Left hindlimb (tissue), 1 donor: ENCODE results near the gene SMIM38.

Source experiments
- DNase-seq: peaks from one replicate; pipeline ENCODE4 v3.0.0-alpha.2; 2018

SMIM38 gene

DNA sequence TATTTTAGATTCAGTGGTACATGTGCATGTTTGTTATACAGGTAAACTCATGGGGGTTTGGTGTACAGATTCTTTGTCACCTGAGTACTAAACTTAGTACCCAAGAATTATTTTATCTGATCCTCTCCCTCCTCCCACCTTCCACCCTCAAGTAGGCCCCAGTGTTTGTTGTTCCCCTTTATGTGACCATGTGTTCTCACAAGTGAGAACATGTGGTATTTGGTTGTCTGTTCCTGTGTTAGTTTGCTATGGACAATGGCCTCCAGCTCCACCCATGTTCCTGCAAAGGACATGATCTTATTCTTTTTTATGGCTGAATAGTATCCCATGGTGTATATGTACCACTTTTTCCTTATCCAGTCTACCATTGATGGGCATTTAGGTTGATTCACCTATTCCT lies 6.8 kb downstream of the SMIM38 start:
- DNase-seq: no peak

- no peak for DNase-seq
Observed at GRCh38 chr11:69163842-69164241, 8.1 kb downstream of the SMIM38 start.

GRCh38 chr11:69164824-69165223 lies 9.1 kb downstream of the SMIM38 start:
- DNase-seq: no peak

DNA sequence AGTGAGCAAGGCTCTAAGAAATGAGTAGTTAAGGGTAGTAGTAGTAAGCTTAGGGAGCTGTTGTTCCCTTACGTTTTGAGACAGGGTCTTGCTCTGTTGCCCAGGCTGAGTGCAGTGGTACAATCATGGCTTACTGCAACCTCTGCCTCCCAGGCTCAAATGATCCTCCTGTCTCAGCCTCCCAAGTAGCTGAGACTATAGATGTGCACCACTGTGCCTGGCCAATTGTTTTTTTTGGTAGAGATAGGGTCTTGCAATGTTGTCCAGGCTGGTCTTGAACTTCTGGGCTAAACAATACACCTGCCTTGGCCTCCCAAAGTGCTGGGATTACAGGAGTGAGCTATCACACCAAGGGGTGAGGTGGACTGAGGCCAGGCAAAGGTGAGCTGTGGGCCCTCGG lies 10.0 kb downstream of the SMIM38 start:
- no peak for DNase-seq

GRCh38 chr11:69166218-69167115 lies 10.7 kb downstream of the SMIM38 start:
- DNase-seq: peak; percentile 59

DNA sequence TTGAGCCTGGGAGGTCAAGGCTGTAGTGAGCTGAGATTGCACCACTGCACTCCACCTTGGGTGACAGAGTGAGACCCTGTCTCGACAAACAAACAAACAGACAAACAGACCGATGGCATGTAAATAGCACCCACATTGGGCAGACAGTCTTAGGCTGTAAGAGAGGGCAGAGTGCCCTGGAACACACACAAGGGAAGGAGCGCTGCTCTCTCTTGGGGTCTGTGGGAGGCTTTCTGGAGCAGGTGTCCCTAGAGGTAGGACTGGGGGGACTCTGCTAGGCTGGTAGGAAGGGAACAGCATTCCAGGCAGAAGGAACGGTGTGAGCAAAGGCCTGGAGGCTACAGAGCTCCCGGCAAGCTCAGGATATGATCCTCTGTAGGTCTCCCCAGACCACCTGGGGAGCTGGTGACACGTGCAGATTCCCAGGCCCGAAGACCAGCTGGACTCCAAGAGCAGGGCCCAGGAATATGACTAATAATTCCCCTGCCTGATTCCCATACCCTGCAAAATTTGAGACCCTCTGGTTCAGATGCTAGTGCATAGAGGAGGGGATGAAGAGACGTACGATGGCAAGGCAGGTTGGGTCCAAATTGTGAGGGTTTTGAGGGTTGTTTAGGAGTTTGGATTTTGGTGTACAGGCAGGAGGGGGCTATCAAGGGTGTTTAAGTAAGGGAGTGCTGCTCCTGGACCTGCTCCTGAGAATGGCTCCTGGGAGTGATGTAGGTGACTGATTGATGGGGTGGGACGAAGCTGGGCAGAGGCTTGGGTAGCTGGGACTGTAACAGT lies 11.6 kb downstream of the SMIM38 start:
- no peak for DNase-seq

GRCh38 chr11:69167916-69168691 lies 12.4 kb downstream of the SMIM38 start:
- no peak for DNase-seq

DNA sequence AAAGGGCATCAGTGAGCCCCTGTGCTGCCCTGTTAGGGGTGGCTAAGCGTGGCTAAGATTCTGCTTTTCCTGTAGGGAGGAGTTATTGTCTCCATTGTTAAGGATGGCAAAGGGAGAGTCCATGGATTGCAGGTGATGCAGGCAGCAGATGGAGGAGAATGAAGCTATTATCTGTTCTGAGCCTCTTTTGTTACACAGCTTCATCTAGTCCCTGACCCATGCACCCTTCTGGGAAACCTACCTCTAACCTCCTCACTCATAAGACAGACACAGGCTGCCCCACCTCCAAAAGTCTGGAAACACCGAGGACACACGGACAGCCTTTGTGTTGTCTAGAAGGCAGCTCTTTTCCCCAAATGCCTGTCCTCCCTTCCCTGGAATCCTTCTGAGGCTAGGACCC lies 13.7 kb downstream of the SMIM38 start:
- DNase-seq: no peak

- no peak for DNase-seq
Observed at GRCh38 chr11:69170704-69171103, 15.0 kb downstream of the SMIM38 start.

GRCh38 chr11:69171476-69172240 lies 15.9 kb downstream of the SMIM38 start:
- no peak for DNase-seq

DNA sequence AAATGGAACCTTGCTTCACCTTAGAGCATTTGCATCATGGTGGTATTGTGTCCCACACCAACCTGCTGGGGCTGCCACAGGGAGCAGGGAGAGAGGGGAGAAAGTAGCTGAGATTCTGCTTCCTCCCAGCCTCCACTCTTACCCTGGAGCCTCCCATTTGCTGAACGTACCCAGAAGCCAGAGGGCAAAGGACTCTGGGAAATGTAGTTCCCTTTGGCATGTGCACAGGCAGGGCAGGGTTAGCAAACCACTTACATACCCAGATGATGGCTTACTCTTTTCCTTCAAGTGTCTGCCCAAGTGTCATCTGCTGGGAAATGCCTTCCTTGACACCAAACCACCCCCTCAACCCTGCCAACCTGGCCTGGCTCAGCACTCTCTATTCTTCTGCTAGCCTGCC lies 16.9 kb downstream of the SMIM38 start:
- DNase-seq: no peak

DNA sequence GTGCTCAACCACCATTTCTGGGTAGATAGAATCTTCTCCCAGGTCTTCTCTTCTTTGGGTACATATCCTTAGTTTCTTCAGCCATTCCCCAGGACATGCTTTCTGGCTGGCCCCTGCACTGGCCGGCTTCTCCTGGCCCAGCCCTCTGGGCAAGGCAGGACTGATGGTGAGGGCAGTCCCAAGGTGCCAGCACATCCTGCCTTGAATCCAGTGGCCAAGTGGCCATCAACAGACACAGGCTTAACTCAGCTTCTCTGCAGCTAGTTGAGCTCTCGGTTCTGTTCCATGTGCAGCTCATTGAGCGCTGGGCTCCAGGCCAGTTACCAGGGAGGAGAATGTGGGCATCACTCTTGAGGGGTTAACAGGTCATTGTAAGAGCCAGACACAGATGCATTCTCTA lies 17.6 kb downstream of the SMIM38 start:
- no peak for DNase-seq

GRCh38 chr11:69173925-69174581 lies 18.3 kb downstream of the SMIM38 start:
- DNase-seq: no peak

DNA sequence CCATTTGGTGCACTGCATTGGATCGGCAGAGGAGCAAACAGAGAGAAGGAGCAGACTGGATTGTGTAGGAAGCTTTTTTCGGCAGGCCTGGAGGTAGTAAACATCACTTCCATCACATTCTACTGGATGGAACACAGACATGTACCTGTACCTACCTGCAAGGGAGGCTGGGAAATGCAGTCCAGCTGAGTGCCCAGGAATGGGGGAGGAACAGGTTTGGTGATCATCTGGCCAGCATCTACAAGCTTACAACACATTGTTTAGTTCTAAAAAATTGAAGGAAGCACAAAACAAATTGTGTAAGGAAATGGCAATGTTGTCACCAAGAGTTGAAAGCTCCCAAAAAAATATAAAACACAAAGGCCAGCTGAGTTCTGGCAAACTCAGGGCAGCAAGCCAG lies 19.1 kb downstream of the SMIM38 start:
- DNase-seq: no peak

DNA sequence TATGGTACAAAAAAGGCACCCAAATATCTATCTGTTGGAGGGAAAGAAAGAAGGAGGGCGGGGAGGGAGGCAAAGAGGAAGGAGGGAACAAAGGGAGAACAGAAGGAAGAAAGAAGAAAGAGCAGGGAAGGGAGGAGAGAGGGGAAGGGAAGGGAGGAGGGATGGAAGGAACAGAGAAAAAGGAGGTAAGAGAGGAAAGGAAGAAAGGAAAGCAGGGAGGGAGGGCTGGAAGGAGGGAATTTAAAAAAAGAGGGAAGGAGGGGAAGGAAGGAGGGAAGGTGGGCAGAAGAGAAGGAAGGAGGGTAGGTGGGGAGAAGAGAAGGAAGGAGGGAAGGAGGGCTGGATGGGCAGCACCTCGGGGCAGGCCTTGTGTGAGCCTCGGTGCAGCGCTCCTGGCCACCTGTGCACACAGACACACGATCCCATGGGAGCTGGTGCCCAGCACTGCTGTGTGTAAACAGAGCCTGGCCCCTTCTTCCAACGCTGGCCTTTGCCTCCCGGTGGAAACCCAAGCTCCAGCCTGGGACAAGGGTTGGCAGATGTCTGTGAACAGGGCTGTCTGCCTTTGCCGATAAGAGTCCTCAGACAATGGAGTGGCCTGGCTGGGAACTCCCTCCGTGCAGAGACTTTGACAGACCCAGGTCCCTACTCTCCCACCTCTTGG lies 23.2 kb downstream of the SMIM38 start:
- DNase-seq: no peak

- no peak for DNase-seq
Observed at GRCh38 chr11:69180226-69180625, 24.5 kb downstream of the SMIM38 start.

GRCh38 chr11:69180726-69181125 lies 25.0 kb downstream of the SMIM38 start:
- DNase-seq: no peak

- DNase-seq: no peak
Observed at GRCh38 chr11:69183613-69184012, 27.9 kb downstream of the SMIM38 start.

DNA sequence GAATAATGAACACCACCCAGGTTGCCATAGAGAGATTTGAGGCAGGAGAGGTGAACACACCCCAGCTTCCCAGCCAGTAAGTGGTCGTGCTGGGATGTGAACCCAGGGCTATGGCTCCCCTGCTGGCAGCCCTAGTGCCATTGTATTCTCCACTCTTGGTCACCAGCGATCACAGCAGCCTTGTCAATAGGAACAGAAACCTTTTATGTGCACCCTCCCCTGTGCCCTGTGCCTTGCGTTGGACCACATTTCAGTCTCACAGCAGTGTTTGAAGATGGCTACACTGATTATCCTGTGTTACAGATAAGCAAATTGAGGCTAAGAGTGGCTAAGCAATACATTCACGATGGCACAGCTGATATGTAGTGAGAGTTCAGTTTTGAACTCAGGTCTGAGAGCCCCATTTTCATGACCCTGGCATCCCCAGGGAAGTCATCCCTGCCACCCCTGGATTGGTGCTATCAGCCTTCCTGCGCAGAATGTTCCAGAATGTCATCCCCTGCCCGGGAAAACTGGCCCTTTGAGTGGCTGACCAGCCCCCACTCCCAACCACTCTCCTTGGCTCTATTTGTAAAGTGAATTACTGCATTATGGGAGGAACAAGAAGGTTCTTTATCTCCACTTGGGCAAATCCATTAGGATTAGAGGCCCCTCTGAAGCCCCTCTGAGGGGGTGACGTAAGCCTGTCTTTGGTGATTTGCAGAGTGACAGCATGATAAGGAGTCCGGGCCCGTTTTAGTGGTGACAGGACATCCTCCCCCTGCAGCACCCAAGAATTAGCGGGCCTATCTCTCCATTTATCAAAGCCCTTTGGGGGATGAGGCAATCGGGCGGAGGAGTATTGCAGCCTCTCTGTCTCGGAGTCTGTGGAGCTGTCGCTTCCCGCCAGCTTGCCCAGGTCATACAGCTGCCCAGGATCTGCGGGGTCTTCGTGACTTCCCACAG lies 30.9 kb downstream of the SMIM38 start:
- DNase-seq: peak; percentile 4

DNA sequence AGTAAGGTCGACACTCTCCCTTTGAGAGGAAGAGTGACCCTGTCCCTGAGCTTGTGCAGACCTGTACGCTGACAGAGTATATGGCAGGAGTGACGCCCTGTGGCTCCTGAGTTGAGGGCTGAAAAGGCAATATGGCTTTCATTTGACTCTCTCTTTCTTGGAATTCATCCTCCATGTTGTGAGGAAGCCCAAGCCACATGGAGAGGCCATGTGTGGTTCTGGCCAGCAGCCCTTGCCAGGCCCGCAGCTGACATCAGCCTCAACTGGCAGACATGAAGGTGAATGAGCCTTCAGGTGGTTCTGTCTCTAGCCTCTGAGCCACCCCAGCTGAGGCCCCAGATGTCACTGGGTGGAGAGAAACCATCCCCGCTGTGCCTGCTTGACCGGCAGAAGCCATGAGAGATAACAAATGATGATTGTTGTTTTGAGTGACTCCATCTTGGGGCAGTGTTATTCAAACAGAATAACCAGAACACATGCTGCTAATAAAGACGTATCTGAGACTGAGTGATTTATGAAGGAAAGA lies 31.9 kb downstream of the SMIM38 start:
- DNase-seq: peak; percentile 1
